Thyroid gland (tissue), 4 donors: ENCODE measurements around the gene PIM3. TPM values are rescaled to one million over a fixed set of nuclear protein-coding genes. Genes with fewer than 3 reads are reported as not detected.

Experiments used
- DNase-seq, 2 donors: peaks; one replicate each; pipeline ENCODE4 v3.0.0-alpha.2; 2019
- H3K27ac ChIP-seq, 3 donors: fragments of 200-600 bp; sonication (generic); 1 replicate in 2 of 3; 2 replicates in 1 of 3; pipeline ENCODE4 v1.5.1; 2016 to 2019; ENCODE audit warnings: mild to moderate bottlenecking in 1 of 3, moderate library complexity in 1 of 3
- H3K27me3 ChIP-seq: fragments of 200-600 bp; sonication (generic); one replicate; pipeline ENCODE4 v1.5.1; 2019
- H3K36me3 ChIP-seq, 2 donors: fragments of 200-600 bp; sonication (generic); one replicate each; pipeline ENCODE4 v1.5.1; 2016 to 2019
- H3K4me1 ChIP-seq, 2 donors: fragments of 200-600 bp; sonication (generic); one replicate each; pipeline ENCODE4 v1.5.1; 2017 to 2019
- H3K4me3 ChIP-seq, 3 donors: fragments of 200-600 bp; sonication (generic); replicated peaks in 1 of 3; 1 replicate in 2 of 3; 2 replicates in 1 of 3; pipeline ENCODE4 v1.5.1; 2016; ENCODE audit warnings: mild to moderate bottlenecking in 1 of 3
- H3K9me3 ChIP-seq: fragments of 200-600 bp; sonication (generic); one replicate; pipeline ENCODE4 v1.5.1; 2017
- CTCF ChIP-seq, 6 experiments: fragments of 200-600 bp in 3 of 6; fragments of 450-650 bp in 3 of 6; sonication (generic) in 3 of 6; IDR thresholded peaks; one replicate each; pipeline ENCODE4 v1.5.1; 2016 to 2019; ENCODE audit warnings: antibody characterized with exemption in 6 of 6, mild to moderate bottlenecking in 2 of 6, inconsistent platforms in 1 of 6, moderate library complexity in 1 of 6
- POLR2A ChIP-seq, 2 donors: fragments of 450-650 bp; IDR thresholded peaks; one replicate each; pipeline ENCODE4 v1.6.1; 2017; ENCODE audit warnings: antibody characterized with exemption in 2 of 2, mild to moderate bottlenecking in 2 of 2, moderate library complexity in 1 of 2
- WGBS, 2 donors: methylation state at CpG; one replicate each; pipeline ENCODE4 v1.1.5; 2017; 5-methylcytosine and 5-hydroxymethylcytosine counted together
- intact Hi-C: fragments of 100-400 bp; cut with DNase I; formaldehyde crosslinking; loops from one replicate; pipeline ENCODE4 v1.15.1; 2023
- total RNA-seq, 4 donors: library from RNA; depleted of rRNA; stranded (reverse); fragments of >200 nt; gene quantifications; one replicate each; pipeline ENCODE4 v1.2.3, GENCODE V29; 2016

The PIM3 gene
- total RNA-seq, 4 donors from 2014 or later, result 45.4 to 108 (median 73.2) TPM

DNA sequence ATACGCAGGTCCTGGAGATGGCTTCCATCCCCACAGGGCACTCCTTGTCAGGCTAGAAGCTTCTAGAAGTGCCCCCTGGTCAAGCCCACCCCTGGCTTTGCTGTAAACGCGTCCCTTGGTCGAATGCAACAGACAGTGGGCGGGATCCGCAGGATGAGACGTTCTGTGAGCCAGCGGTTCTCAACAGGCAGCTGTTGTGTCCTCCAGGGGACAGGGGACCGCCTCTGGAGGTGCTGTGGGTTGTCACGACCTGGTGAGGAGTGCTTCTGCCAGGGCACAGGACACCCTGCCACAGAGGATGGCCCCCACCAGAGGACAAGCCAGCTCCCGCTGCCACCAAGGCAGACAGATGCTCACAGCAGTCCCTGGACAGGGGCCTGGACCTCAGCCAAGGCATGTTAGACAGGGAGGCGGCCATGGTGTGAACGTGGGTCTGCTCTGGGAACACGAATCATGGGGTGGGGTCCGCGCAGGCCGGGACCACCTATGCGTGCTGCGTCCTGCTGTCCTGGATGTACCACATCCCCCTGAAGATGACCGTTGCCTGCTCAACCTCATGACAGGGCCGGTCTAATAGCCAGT lies 30.5 kb upstream of the PIM3 start:
- peak overlapping the region in 1 of 3 donors; percentile 61 for H3K27ac ChIP-seq
- H3K9me3 ChIP-seq, result no peaks in the 10 kb centered on the region
- H3K27me3 ChIP-seq, result no peaks in the 10 kb centered on the region
- peaks cover 0 to 10% of the 10 kb centered on the region in 2 donors for H3K36me3 ChIP-seq
- WGBS, 2 donors, result 73 to 76% methylated on average over 2 to 18 of the region's 21 CpGs
- intact Hi-C loops, result loop anchor here (2.0 to 10.0 kb wide), 4 partner anchors 62 to 285 kb away; no protein-coding TSS in a partner anchor
- no peak for TF ChIP-seq POLR2A (IDR thresholded peaks at IDR 0.05)
- TF ChIP-seq CTCF (IDR thresholded peaks at IDR 0.05), result no peak
- peaks cover 37 to 62% of the 10 kb centered on the region in 2 donors for H3K4me1 ChIP-seq
- no peak overlapping the region for H3K4me3 ChIP-seq
- DNase-seq, result peak in 1 of 2 donors; percentile 34

GRCh38 chr22:49930596-49931412 lies 29.8 kb upstream of the PIM3 start:
- intact Hi-C loops, result no loop called here

DNA sequence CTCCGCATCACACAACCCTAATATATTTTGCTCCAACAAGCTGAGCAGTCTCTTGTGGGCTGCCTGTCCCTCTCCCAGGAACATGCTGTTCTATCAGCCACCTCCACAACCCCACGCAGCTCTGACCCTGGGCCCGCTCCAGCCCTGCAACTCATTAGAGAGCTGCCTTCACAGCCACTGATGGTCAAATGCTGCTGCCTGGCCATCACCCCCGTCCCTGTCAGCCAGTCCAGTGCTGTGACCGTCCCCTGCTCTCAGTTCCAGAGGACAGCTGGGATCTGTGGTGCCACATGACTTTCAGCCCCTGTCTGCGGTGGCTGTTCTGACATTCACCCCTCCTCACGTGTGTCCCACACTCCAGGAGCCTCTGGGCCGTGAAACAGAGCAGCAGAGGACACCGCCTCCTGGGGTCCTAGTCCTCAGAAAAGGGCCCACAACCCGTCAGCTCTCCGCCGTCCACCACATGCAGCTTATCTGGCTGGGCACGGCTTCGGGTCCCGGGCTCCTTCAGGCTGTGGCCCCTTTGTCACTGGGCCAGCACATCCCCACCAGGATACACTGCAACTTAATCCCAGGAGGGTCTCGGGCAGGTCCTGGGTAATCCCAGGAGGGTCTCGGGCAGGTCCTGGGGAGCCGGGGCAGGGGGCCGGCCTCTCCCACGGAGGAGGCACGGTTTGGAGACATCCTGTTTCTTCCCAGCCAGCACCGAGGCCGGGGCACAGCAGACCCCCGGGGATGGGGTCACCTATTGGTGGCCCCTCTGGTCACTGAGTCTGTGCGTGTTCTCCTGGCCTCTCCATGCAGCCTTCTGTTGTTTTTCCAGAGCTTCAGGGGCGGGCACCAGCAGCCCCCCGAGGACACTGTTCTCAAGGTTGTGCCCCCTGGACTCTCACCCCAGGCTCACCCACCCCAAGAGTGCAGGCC lies 27.1 kb upstream of the PIM3 start:
- no peaks in the 10 kb centered on the region for H3K27me3 ChIP-seq
- peaks cover 51 to 79% of the 10 kb centered on the region in 2 donors for H3K4me1 ChIP-seq
- no peaks in the 10 kb centered on the region for H3K36me3 ChIP-seq
- peak; percentile 86 to 88 for DNase-seq
- no peaks in the 10 kb centered on the region for H3K9me3 ChIP-seq
- WGBS, 2 donors, result 42% methylated on average over 8 to 21 of the region's 27 CpGs
- H3K27ac ChIP-seq, result peak overlapping the region; percentile 96 to 99 (median 96)
- intact Hi-C loops, result loop anchor here (2.0 kb wide), 1 partner anchor 37 kb away; no protein-coding TSS in a partner anchor
- peak; percentile 10 to 77 for TF ChIP-seq POLR2A (IDR thresholded peaks at IDR 0.05)
- TF ChIP-seq CTCF (IDR thresholded peaks at IDR 0.05), result no peak
- H3K4me3 ChIP-seq, result peak overlapping the region in 1 of 3 donors; percentile 44

More at GRCh38 chr22:49930596-49931412, 29.8 kb upstream of the PIM3 start:
- peaks cover 37 to 63% of the 10 kb centered on the region in 2 donors for H3K4me1 ChIP-seq
- peaks cover 0 to 4% of the 10 kb centered on the region in 2 donors for H3K36me3 ChIP-seq
- H3K9me3 ChIP-seq, result no peaks in the 10 kb centered on the region
- peak; percentile 90 to 91 for DNase-seq
- 39 to 40% methylated on average over 1 to 10 of the region's 14 CpGs for WGBS, 2 donors
- TF ChIP-seq POLR2A (IDR thresholded peaks at IDR 0.05), result peak in 1 of 2 donors; percentile 80
- peak; percentile 55 to 89 (median 80) for TF ChIP-seq CTCF (IDR thresholded peaks at IDR 0.05)
- no peak overlapping the region for H3K4me3 ChIP-seq
- H3K27ac ChIP-seq, result peak overlapping the region; percentile 71 to 96 (median 96)
- no peaks in the 10 kb centered on the region for H3K27me3 ChIP-seq

GRCh38 chr22:49934160-49934890 lies 26.2 kb upstream of the PIM3 start:
- H3K9me3 ChIP-seq, result no peaks in the 10 kb centered on the region
- H3K27ac ChIP-seq, result peak overlapping the region; percentile 96 to 99 (median 96)
- TF ChIP-seq POLR2A (IDR thresholded peaks at IDR 0.05) (peak in 1 of 2 donors; percentile 85), CTCF (IDR thresholded peaks at IDR 0.05) (no peak)
- H3K4me3 ChIP-seq, result peak overlapping the region in 2 of 3 donors; percentile 24 to 44
- H3K4me1 ChIP-seq, result peaks cover 51 to 81% of the 10 kb centered on the region in 2 donors
- no peaks in the 10 kb centered on the region for H3K27me3 ChIP-seq
- 20 to 44% methylated on average over 5 to 6 of the region's 24 CpGs for WGBS, 2 donors
- intact Hi-C loops, result loop anchor here (2.0 kb wide), 1 partner anchor 36 kb away; no protein-coding TSS in a partner anchor
- DNase-seq, result peak; percentile 94 to 96
- H3K36me3 ChIP-seq, result no peaks in the 10 kb centered on the region
